ENCODE measurements around the gene TPPP.

Gene TPPP

DNA sequence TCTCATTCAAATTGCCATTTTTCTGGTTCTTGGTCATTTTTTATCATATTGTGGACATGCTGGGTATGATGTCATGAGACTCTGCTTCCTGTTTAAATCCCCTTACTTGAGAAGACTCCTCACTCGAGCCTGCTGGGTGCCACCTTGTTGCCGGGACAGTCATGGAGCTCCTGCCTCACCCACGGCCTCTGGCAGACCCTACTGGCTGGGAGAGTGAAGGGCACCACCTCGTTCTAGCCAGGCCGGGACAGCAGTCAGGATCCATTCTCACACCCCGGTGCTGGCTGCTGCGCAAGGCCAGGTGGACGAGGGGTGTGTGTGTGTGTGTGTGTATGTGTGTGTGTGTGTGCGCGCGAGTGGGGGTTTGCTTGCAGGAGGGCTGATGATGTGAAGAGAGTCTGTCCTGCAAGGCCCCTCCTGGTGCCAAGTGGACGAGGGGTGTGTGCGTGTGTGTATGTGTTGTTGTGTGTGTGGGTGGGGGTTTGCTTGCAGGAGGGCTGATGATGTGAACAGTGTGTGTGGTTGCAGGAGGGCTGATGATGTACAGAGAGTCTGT is 76.6 kb downstream of the TPPP start:
- WGBS, 2 experiments: 77 to 81% methylated on average over 13 of the region's 13 CpGs
- H3K36me3 ChIP-seq (ENCODE audit: control insufficient read depth, insufficient read depth, low read length): peaks cover 25% of the 10 kb centered on the region
- H3K9me3 ChIP-seq (ENCODE audit: control insufficient read depth, low read length): no peaks in the 10 kb centered on the region
- H3K4me3 ChIP-seq (ENCODE audit: insufficient read depth, low read depth, low read length): no peak overlapping the region
- H3K4me1 ChIP-seq (ENCODE audit: control insufficient read depth, insufficient read depth, low read length): peaks cover 5% of the 10 kb centered on the region
- H3K27ac ChIP-seq (ENCODE audit: insufficient read depth, low read depth, low read length, poor library complexity, severe bottlenecking): no peak overlapping the region
- H3K27me3 ChIP-seq (ENCODE audit: control insufficient read depth, insufficient read depth, low read length, poor library complexity, severe bottlenecking): no peaks in the 10 kb centered on the region

DNA sequence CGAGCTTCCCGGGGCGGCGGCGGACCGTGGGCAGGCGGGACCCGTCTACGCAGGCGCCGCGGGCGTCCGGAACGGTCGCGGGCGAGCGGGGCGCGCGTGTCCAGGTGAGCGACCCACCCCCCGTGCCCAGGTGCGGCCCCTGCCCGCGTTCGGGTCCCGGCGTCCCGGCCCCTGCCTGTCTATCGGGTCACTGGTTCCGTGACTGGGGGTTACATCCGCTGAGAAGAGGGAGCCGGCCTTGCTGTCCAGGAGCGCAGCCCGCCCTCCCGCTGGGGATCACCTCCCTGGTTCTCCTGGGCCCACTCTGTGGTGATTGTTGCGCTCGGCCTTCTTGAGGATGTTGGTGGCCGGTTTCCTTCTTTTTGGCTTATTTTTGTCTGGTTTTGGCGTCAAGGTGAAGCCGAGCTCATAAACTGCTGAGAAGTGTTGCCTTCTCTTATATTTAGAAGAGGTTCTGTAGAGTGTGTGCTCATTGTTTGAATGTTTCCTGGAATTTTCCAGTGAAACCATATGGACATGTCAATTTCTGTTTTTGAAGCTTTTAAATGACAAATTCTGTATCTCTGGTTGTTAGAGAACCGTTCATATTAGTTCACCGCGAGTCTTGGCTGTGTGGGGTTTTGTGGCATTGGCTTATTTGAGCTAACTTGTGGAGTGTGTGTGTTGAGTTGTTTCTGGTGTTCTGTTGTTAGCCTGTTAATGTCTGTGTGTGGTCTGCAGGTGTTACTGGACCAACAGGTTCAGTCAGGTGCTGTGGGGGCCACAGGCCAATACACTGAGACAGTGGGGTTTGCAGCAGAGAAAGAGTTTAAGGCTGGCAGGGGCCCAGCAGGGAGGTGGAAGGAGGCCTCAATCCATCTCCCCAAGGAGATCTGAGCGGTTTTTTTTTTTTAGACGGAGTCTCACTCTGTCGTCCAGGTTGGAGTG is 80.4 kb downstream of the TPPP start:
- Histone ChIP-seq H3K4me3 (ENCODE audit: insufficient read depth, low read depth, low read length) (peak overlapping the region; percentile 69), H3K36me3 (ENCODE audit: control insufficient read depth, insufficient read depth, low read length) (no peaks in the 10 kb centered on the region), H3K27ac (ENCODE audit: insufficient read depth, low read depth, low read length, poor library complexity, severe bottlenecking) (no peak overlapping the region), H3K4me1 (ENCODE audit: control insufficient read depth, insufficient read depth, low read length) (peaks cover 8% of the 10 kb centered on the region), H3K9me3 (ENCODE audit: control insufficient read depth, low read length) (no peaks in the 10 kb centered on the region), H3K27me3 (ENCODE audit: control insufficient read depth, insufficient read depth, low read length, poor library complexity, severe bottlenecking) (no peaks in the 10 kb centered on the region)
- WGBS, 2 experiments: 11% methylated on average over 49 of the region's 49 CpGs

DNA sequence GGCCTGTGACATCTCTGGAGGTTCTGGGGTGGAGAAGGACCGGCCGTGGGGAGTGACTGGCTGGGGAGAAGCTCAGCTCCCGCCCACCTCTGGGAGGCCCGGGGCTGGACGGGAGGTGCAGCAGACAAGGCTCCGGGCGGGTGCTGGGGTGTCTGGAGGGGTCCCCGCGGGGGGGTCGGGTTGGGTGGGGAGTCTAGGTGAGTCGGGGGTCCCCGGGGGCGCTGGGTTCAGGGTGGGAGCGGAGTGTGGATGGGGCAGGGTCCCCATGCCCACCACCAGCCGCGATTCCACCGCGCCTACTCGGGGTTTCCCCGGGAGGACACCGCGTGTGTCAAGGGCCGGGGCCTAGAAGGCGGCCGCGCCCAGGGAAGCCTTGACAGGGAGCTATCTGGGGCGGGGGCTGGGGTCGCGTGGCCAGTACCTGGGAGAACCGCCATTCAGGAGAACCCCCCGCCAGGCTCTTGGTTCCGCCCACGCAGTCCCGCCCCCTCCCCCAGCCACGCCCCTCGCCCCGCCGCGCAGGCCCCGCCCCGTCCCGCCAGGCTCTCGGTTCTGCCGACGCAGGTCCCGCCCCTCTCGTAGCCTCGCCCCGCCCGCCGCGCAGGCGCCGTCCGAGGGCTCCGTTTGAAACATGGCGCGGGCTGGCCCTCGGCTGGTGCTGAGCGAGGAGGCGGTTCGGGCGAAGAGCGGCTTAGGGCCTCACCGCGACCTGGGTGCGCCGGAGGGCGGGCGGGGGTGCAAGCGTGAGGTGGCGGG is 81.2 kb downstream of the TPPP start, which contains the start of gene CEP72:
Gene CEP72, plus strand, starts transcription at position 610 of the 756 bp plus-strand sequence. Its CDS starts 22 bp downstream, at position 632.
- Histone ChIP-seq H3K27me3 (ENCODE audit: control insufficient read depth, insufficient read depth, low read length, poor library complexity, severe bottlenecking) (no peaks in the 10 kb centered on the region), H3K36me3 (ENCODE audit: control insufficient read depth, insufficient read depth, low read length) (no peaks in the 10 kb centered on the region), H3K27ac (ENCODE audit: insufficient read depth, low read depth, low read length, poor library complexity, severe bottlenecking) (no peak within 1 kb of the TSS), H3K4me3 (ENCODE audit: insufficient read depth, low read depth, low read length) (peak within 1 kb of the TSS; percentile 69), H3K4me1 (ENCODE audit: control insufficient read depth, insufficient read depth, low read length) (peaks cover 8% of the 10 kb centered on the region), H3K9me3 (ENCODE audit: control insufficient read depth, low read length) (no peaks in the 10 kb centered on the region)
- WGBS, 2 experiments: 1% methylated on average over 71 to 72 of the region's 72 CpGs

DNA sequence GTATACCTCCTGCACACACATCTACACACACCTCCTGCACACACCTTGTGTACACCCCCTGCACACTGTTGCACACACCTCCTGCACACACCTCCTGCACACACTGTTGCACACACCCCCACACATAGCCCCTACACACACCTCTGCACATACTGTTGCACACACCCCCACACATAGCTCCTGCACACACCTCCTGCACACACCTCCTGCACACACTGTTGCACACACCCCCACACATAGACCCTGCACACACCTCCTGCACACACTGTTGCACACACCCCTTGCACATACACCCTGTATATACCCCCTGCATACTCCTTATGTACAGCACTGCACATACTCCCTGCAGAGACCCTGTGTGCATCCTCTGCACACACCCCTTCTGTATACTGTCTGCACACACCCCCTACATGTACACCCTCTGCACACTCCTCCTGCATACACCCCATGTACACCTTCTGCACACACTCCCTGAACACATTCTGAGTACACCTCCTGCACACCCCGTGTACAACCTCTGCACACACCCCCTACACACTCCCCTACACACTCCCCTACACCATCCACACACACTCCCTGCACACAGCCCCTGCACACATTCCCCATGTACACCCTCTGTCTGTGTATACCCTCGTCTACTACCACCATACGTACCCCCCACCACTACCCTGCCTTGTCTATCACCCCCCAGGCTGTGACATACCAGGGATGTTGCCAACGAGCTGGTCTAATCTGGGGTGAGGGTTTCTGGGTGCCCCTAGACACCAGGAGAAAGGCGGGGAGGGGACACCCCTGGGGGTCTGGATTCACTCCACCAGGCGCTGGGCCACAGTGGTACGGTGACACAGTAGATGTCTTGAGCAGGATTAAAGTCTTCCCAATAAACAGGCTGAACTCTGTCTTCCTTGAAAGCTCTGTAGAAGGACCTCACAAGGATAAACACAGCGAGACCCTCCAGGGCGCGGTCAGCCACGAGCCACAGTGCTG is 82.1 kb downstream of the TPPP start:
- no peak overlapping the region for H3K27ac ChIP-seq (ENCODE audit: insufficient read depth, low read depth, low read length, poor library complexity, severe bottlenecking)
- no peaks in the 10 kb centered on the region for H3K36me3 ChIP-seq (ENCODE audit: control insufficient read depth, insufficient read depth, low read length)
- peaks cover 8% of the 10 kb centered on the region for H3K4me1 ChIP-seq (ENCODE audit: control insufficient read depth, insufficient read depth, low read length)
- 53 to 59% methylated on average over 11 of the region's 11 CpGs for WGBS, 2 experiments
- H3K27me3 ChIP-seq (ENCODE audit: control insufficient read depth, insufficient read depth, low read length, poor library complexity, severe bottlenecking): no peaks in the 10 kb centered on the region
- no peaks in the 10 kb centered on the region for H3K9me3 ChIP-seq (ENCODE audit: control insufficient read depth, low read length)
- peak overlapping the region; percentile 69 for H3K4me3 ChIP-seq (ENCODE audit: insufficient read depth, low read depth, low read length)

DNA sequence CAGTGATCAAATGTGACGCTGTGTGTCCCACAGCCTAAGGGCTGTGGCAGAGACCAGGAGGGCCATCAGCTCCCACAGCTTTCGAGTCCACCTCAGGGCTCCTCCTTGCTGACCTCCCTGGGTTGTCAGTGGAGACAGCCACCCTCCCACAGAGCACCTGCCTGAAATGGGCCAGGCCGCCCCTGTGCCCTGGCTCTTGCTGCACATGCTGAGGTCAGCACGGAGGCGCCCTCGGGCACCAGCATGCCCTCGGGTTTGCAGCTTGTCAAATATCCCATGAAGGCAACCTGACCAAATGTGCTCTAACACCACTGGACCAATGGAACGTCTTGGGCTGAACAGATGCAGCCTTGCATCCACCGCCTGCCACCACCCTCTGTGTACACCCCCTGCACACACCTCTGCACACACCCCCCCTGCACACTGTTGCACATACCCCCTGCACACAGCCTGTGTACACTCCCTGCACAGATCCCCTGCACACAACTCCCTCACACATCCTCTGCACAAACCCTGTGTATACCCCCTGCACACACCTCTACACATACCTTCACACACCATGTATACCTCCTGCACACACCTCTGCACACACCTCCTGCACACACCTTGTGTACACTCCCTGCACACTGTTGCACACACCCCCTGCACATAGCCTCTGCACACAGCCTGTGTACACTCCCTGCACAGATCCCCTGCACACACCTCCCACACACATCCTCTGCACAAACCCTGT is 83.0 kb downstream of the TPPP start:
- Histone ChIP-seq H3K9me3 (ENCODE audit: control insufficient read depth, low read length) (no peaks in the 10 kb centered on the region), H3K4me1 (ENCODE audit: control insufficient read depth, insufficient read depth, low read length) (peaks cover 8% of the 10 kb centered on the region), H3K27me3 (ENCODE audit: control insufficient read depth, insufficient read depth, low read length, poor library complexity, severe bottlenecking) (no peaks in the 10 kb centered on the region), H3K4me3 (ENCODE audit: insufficient read depth, low read depth, low read length) (no peak overlapping the region), H3K27ac (ENCODE audit: insufficient read depth, low read depth, low read length, poor library complexity, severe bottlenecking) (no peak overlapping the region), H3K36me3 (ENCODE audit: control insufficient read depth, insufficient read depth, low read length) (no peaks in the 10 kb centered on the region)
- WGBS, 2 experiments: 91 to 93% methylated on average over 9 of the region's 9 CpGs

Measured in ectodermal cell (in vitro differentiated cells).